ENCODE measurements around the gene GPR135.

GRCh38 chr14:59492384-59492783, 27.2 kb upstream of the GPR135 start:
- TF ChIP-seq CTCF (IDR thresholded peaks at IDR 0.05) (no peak), POLR2A (IDR thresholded peaks at IDR 0.05) (no peak)
